BJ (cell line): ENCODE data around the gene EOLA1. TPM values are rescaled to one million over a fixed set of nuclear protein-coding genes. Genes with fewer than 3 reads are reported as not detected.

Experiments
- CTCF ChIA-PET: fragments of 350-600 bp; formaldehyde crosslinking; extraction: SDS; loops from one replicate; lab custom pipeline; 2021; ENCODE audit warnings: antibody characterized with exemption, inconsistent platforms; lab: Yijun Ruan, JAX
- POLR2A ChIA-PET: fragments of 300-600 bp; sonication (Branson Sonifier 250); formaldehyde crosslinking; extraction: SDS; loops from one replicate; lab custom pipeline; 2021; ENCODE audit warnings: antibody characterized with exemption; lab: Charles Lee
- DNase-seq: peaks from one replicate; pipeline ENCODE4 v3.0.0-alpha.2; 2011; ENCODE audit warnings: low read depth
- H3K27me3 ChIP-seq: 2 replicates; pipeline ENCODE4 v1.6.0; 2011; ENCODE audit warnings: low read length; ENCODE audit not compliant: control insufficient read depth, insufficient read depth
- H3K36me3 ChIP-seq: 2 replicates; pipeline ENCODE4 v1.5.1; 2011; ENCODE audit warnings: low read length; ENCODE audit not compliant: control insufficient read depth, insufficient read depth
- H3K4me3 ChIP-seq: 2 replicates; pipeline ENCODE4 v1.5.1; 2011; ENCODE audit warnings: low read depth, mild to moderate bottlenecking, control low read depth, low read length
- CTCF ChIP-seq: IDR thresholded peaks from 2 replicates; pipeline ENCODE4 v1.5.1; 2011; ENCODE audit warnings: low read depth, mild to moderate bottlenecking, control low read depth, inconsistent platforms, low read length, moderate library complexity; ENCODE audit not compliant: insufficient read depth
- polyA plus RNA-seq: library from polyadenylated mRNA; depleted of rRNA; stranded (reverse); fragments of >200 nt; gene quantifications from 2 replicates; pipeline ENCODE4 v1.2.3, GENCODE V29; 2011

Gene EOLA1
- polyA plus RNA-seq, 1 experiment: 18.2 TPM

GRCh38 chrX:149563359-149563758 lies 22.5 kb downstream of the EOLA1 start:
- H3K36me3 ChIP-seq: no peaks in the 10 kb centered on the region
- no peak for TF ChIP-seq CTCF
- CTCF ChIA-PET: no interaction called here
- DNase-seq: no peak
- no peaks in the 10 kb centered on the region for H3K27me3 ChIP-seq
- POLR2A ChIA-PET: no interaction called here
- no peak overlapping the region for H3K4me3 ChIP-seq

- POLR2A ChIA-PET: no interaction called here
- no peak for DNase-seq
- Histone ChIP-seq H3K4me3 (no peak overlapping the region), H3K27me3 (no peaks in the 10 kb centered on the region), H3K36me3 (no peaks in the 10 kb centered on the region)
- CTCF ChIA-PET: no interaction called here
- no peak for TF ChIP-seq CTCF
Observed at GRCh38 chrX:149567621-149568417, 27.0 kb downstream of the EOLA1 start.

- H3K27me3 ChIP-seq: no peaks in the 10 kb centered on the region
- DNase-seq: no peak
- H3K36me3 ChIP-seq: no peaks in the 10 kb centered on the region
- ChIA-PET POLR2A (no interaction called here), CTCF (interaction anchor here (1.6 kb wide), 1 partner anchor 57 kb away, joined by 3 read pairs; no protein-coding TSS in a partner anchor)
- TF ChIP-seq CTCF: no peak
- no peak overlapping the region for H3K4me3 ChIP-seq
Observed at GRCh38 chrX:149568701-149569296, 28.0 kb downstream of the EOLA1 start.

- ChIA-PET POLR2A (no interaction called here), CTCF (interaction anchor here (1.6 kb wide), 1 partner anchor 58 kb away, joined by 3 read pairs; no protein-coding TSS in a partner anchor)
- no peak for TF ChIP-seq CTCF
Observed at GRCh38 chrX:149569770-149570169, 29.0 kb downstream of the EOLA1 start.

GRCh38 chrX:149570668-149571067 lies 29.9 kb downstream of the EOLA1 start:
- CTCF ChIA-PET: interaction anchor here (0.7 kb wide), 1 partner anchor 41 kb away, joined by 3 read pairs; no protein-coding TSS in a partner anchor
- no peaks in the 10 kb centered on the region for H3K36me3 ChIP-seq
- H3K4me3 ChIP-seq: no peak overlapping the region
- H3K27me3 ChIP-seq: no peaks in the 10 kb centered on the region
- POLR2A ChIA-PET: no interaction called here
- peak; percentile 15 for DNase-seq
- no peak for TF ChIP-seq CTCF

More at GRCh38 chrX:149569770-149570169, 29.0 kb downstream of the EOLA1 start:
- H3K36me3 ChIP-seq: no peaks in the 10 kb centered on the region
- no peak for DNase-seq
- no peak overlapping the region for H3K4me3 ChIP-seq
- H3K27me3 ChIP-seq: no peaks in the 10 kb centered on the region
